Astrocyte (in vitro differentiated cells and primary cell): Measurements from ENCODE around the gene PLPP4. TPM values are rescaled to one million over a fixed set of nuclear protein-coding genes. Genes with fewer than 3 reads are reported as not detected.
A peak's percentile ranks its signal among the peaks of the same experiment; 100 is the strongest.

Source experiments
- DNase-seq: peaks from one replicate; pipeline ENCODE4 v3.0.0-alpha.2; 2010; ENCODE audit warnings: low read depth
- FAIRE-seq: peaks from 2 replicates; lab custom pipeline; 2011; peaks lifted over from hg19 to GRCh38; lab: Jason Lieb, UNC
- H2AFZ ChIP-seq: 2 replicates; pipeline ENCODE4 v1.6.0; 2012; ENCODE audit warnings: low read depth, low read length, inconsistent platforms
- H3K27ac ChIP-seq: 2 replicates; pipeline ENCODE4 v1.5.1; 2011; ENCODE audit warnings: low read depth, low read length, inconsistent platforms
- H3K27me3 ChIP-seq: 2 replicates; pipeline ENCODE4 v1.6.0; 2011; ENCODE audit warnings: low read length, inconsistent platforms; ENCODE audit not compliant: insufficient read depth
- H3K36me3 ChIP-seq: 2 replicates; pipeline ENCODE4 v1.5.1; 2011; ENCODE audit warnings: low read length, inconsistent platforms; ENCODE audit not compliant: insufficient read depth
- H3K4me1 ChIP-seq: 2 replicates; pipeline ENCODE4 v1.5.1; 2011; ENCODE audit warnings: low read length, inconsistent platforms; ENCODE audit not compliant: insufficient read depth
- H3K4me2 ChIP-seq: 2 replicates; pipeline ENCODE4 v1.6.0; 2012; ENCODE audit warnings: low read length, inconsistent platforms
- H3K4me3 ChIP-seq: 2 replicates; pipeline ENCODE4 v1.5.1; 2011; ENCODE audit warnings: low read depth, mild to moderate bottlenecking, low read length, inconsistent platforms; ENCODE audit not compliant: insufficient read depth
- H3K79me2 ChIP-seq: 2 replicates; pipeline ENCODE4 v1.6.0; 2012; ENCODE audit warnings: mild to moderate bottlenecking, low read length, inconsistent platforms; ENCODE audit not compliant: insufficient read depth
- H3K9ac ChIP-seq: 2 replicates; pipeline ENCODE4 v1.6.0; 2012; ENCODE audit warnings: mild to moderate bottlenecking, low read length, inconsistent platforms
- H3K9me3 ChIP-seq: 2 replicates; pipeline ENCODE4 v1.5.1; 2012; ENCODE audit warnings: low read depth, mild to moderate bottlenecking, low read length, inconsistent platforms; ENCODE audit not compliant: insufficient read depth
- H4K20me1 ChIP-seq: 2 replicates; pipeline ENCODE4 v1.6.0; 2012; ENCODE audit warnings: low read length, inconsistent platforms; ENCODE audit not compliant: insufficient read depth
- H3K27ac Mint-ChIP-seq: one replicate; pipeline ENCODE4 v1.8.0; 2021; ENCODE audit warnings: mild to moderate bottlenecking, mixed read lengths; ENCODE audit not compliant: unreplicated experiment
- H3K27me3 Mint-ChIP-seq: one replicate; pipeline ENCODE4 v1.8.0; 2021; ENCODE audit warnings: low read depth, mixed read lengths; ENCODE audit not compliant: unreplicated experiment
- H3K36me3 Mint-ChIP-seq: one replicate; pipeline ENCODE4 v1.8.0; 2021; ENCODE audit warnings: low read depth, mixed read lengths; ENCODE audit not compliant: unreplicated experiment
- H3K4me1 Mint-ChIP-seq: one replicate; pipeline ENCODE4 v1.8.0; 2021; ENCODE audit warnings: low read depth, mixed read lengths; ENCODE audit not compliant: unreplicated experiment
- H3K4me3 Mint-ChIP-seq: one replicate; pipeline ENCODE4 v1.8.0; 2021; ENCODE audit warnings: mild to moderate bottlenecking, moderate library complexity, mixed read lengths; ENCODE audit not compliant: unreplicated experiment
- H3K9me3 Mint-ChIP-seq: one replicate; pipeline ENCODE4 v1.8.0; 2021; ENCODE audit warnings: mild to moderate bottlenecking, mixed read lengths; ENCODE audit not compliant: unreplicated experiment
- CTCF ChIP-seq: IDR thresholded peaks from 2 replicates; pipeline ENCODE4 v1.5.1; 2011; ENCODE audit warnings: low read depth, mild to moderate bottlenecking, inconsistent platforms, low read length, moderate library complexity; ENCODE audit not compliant: insufficient read depth
- EZH2 ChIP-seq: IDR thresholded peaks from 2 replicates; pipeline ENCODE4 v1.6.1; 2012; ENCODE audit warnings: mild to moderate bottlenecking, low read length, inconsistent platforms; ENCODE audit not compliant: insufficient read depth
- total RNA-seq: library from RNA; stranded (reverse); gene quantifications from 2 replicates; pipeline ENCODE4 v1.2.1, GENCODE V29; 2021

PLPP4 gene
- total RNA-seq, 1 donor from 2014 or later, result 44.1 TPM

DNA sequence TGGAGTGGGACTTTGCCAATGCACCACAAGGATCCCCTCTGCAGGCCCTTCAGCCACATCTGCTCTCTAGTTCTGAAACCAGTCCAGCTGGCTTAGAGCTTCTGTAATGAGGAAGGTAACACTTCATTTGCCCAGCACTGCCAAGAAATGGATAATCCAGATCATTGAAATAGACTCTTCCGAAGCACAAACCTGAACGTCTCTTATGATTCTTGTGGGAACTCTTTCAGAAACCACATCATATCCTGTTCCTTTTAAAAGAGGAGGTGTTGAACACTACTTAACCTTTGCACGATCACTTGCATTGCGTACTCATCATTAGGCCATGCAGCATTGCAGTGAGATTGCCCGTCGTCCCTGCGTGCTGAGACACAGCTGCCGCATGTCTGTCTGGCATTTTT lies 25.8 kb upstream of the PLPP4 start:
- H3K9me3 Mint-ChIP-seq, result peaks cover 3% of the 10 kb centered on the region
- Histone ChIP-seq H2AFZ (no peak overlapping the region), H3K27ac (no peak overlapping the region), H3K9me3 (no peaks in the 10 kb centered on the region), H3K27me3 (no peaks in the 10 kb centered on the region), H3K4me1 (peaks cover 8% of the 10 kb centered on the region), H4K20me1 (no peaks in the 10 kb centered on the region), H3K36me3 (no peaks in the 10 kb centered on the region), H3K4me3 (no peak overlapping the region), H3K79me2 (no peaks in the 10 kb centered on the region), H3K4me2 (no peak overlapping the region), H3K9ac (no peak overlapping the region)
- H3K4me1 Mint-ChIP-seq, result peaks cover 5% of the 10 kb centered on the region
- H3K36me3 Mint-ChIP-seq, result no peaks in the 10 kb centered on the region
- no peak for TF ChIP-seq CTCF
- no peak for TF ChIP-seq EZH2
- no peak for FAIRE-seq
- H3K27me3 Mint-ChIP-seq, result peaks cover 19% of the 10 kb centered on the region
- H3K27ac Mint-ChIP-seq, result no peak overlapping the region
- no peak overlapping the region for H3K4me3 Mint-ChIP-seq
- peak; percentile 38 for DNase-seq

GRCh38 chr10:120432209-120432608 lies 24.8 kb upstream of the PLPP4 start:
- H3K4me1 Mint-ChIP-seq, result peaks cover 5% of the 10 kb centered on the region
- H3K9ac ChIP-seq, result no peak overlapping the region

More at GRCh38 chr10:120432209-120432608, 24.8 kb upstream of the PLPP4 start:
- H3K4me3 Mint-ChIP-seq, result no peak overlapping the region
- H3K27me3 Mint-ChIP-seq, result peaks cover 19% of the 10 kb centered on the region
- Histone ChIP-seq H3K9me3 (no peaks in the 10 kb centered on the region), H3K27me3 (no peaks in the 10 kb centered on the region), H4K20me1 (no peaks in the 10 kb centered on the region), H3K36me3 (no peaks in the 10 kb centered on the region), H3K27ac (no peak overlapping the region), H2AFZ (no peak overlapping the region), H3K79me2 (no peaks in the 10 kb centered on the region), H3K4me2 (no peak overlapping the region), H3K4me1 (peaks cover 8% of the 10 kb centered on the region), H3K4me3 (no peak overlapping the region)
- TF ChIP-seq EZH2 (no peak), CTCF (no peak)
- H3K36me3 Mint-ChIP-seq, result no peaks in the 10 kb centered on the region
- peaks cover 2% of the 10 kb centered on the region for H3K9me3 Mint-ChIP-seq
- no peak for FAIRE-seq
- no peak for DNase-seq
- H3K27ac Mint-ChIP-seq, result no peak overlapping the region
